Mammary epithelial cell (primary cell): ENCODE results near the gene SUSD1.

Experiments used
- EZH2 ChIP-seq: IDR thresholded peaks from 2 replicates; pipeline ENCODE4 v1.6.1; 2012; ENCODE audit warnings: low read length, inconsistent platforms, borderline replicate concordance
- TF ChIP-seq, protein P1 (sequence below), 2 donors: IDR thresholded peaks in 1 of 2; conservative IDR thresholded peaks in 1 of 2; 2 replicates each; pipeline ENCODE4 v1.5.1; 2011 to 2012; ENCODE audit warnings: inconsistent platforms in 2 of 2, low read length in 2 of 2, mild to moderate bottlenecking in 2 of 2, control low read depth in 1 of 2, low read depth in 1 of 2; ENCODE audit not compliant: insufficient read depth in 1 of 2; ENCODE audit errors: extremely low read depth in 1 of 2

GRCh38 chr9:111992523-111992922, 182.6 kb downstream of the SUSD1 start:
- TF ChIP-seq, protein P1, sequence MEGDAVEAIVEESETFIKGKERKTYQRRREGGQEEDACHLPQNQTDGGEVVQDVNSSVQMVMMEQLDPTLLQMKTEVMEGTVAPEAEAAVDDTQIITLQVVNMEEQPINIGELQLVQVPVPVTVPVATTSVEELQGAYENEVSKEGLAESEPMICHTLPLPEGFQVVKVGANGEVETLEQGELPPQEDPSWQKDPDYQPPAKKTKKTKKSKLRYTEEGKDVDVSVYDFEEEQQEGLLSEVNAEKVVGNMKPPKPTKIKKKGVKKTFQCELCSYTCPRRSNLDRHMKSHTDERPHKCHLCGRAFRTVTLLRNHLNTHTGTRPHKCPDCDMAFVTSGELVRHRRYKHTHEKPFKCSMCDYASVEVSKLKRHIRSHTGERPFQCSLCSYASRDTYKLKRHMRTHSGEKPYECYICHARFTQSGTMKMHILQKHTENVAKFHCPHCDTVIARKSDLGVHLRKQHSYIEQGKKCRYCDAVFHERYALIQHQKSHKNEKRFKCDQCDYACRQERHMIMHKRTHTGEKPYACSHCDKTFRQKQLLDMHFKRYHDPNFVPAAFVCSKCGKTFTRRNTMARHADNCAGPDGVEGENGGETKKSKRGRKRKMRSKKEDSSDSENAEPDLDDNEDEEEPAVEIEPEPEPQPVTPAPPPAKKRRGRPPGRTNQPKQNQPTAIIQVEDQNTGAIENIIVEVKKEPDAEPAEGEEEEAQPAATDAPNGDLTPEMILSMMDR (conservative IDR thresholded peaks at IDR 0.05 in 1 of 2, IDR thresholded peaks at IDR 0.05 in 1 of 2; ENCODE audit: extremely low read depth in 1 of 2, insufficient read depth in 1 of 2, low read depth in 1 of 2, low read length in 2 of 2) = no peak
- no peak for TF ChIP-seq EZH2
